ENCODE measurements around the gene TMEM26. TPM values are rescaled to one million over a fixed set of nuclear protein-coding genes. Genes with fewer than 3 reads are reported as not detected.

Gene TMEM26
- total RNA-seq, 1 experiment from 2014 or later = 14.3 TPM

GRCh38 chr10:61397175-61397986, 55.8 kb downstream of the TMEM26 start:
- DNase-seq (ENCODE audit: low read depth, low spot score) = no peak
- ChIA-PET CTCF (no interaction called here), POLR2A (no interaction called here)
- in situ Hi-C loops (cut with HindIII; ENCODE audit: low pct_unique_long_range_greater_than_20kb, low sequenced_read_pairs) = no loop called here
- no peaks in the 10 kb centered on the region for H3K36me3 ChIP-seq (ENCODE audit: control insufficient read depth, insufficient read depth, low read length)
- H3K27me3 ChIP-seq (ENCODE audit: control insufficient read depth, insufficient read depth, low read length) = no peaks in the 10 kb centered on the region
- ATAC-seq = peak; percentile 72
- H3K9me3 ChIP-seq (ENCODE audit: control insufficient read depth, insufficient read depth, low read depth, low read length) = no peaks in the 10 kb centered on the region
- H3K4me1 ChIP-seq (ENCODE audit: control insufficient read depth, insufficient read depth, low read length) = peaks cover 8% of the 10 kb centered on the region
- TF ChIP-seq SIN3A (IDR thresholded peaks at IDR 0.05; ENCODE audit: borderline replicate concordance, insufficient read depth, low read depth, low read length) (no peak), TCF7L2 (IDR thresholded peaks at IDR 0.05; ENCODE audit: low read depth, low read length) (no peak), CTCF (IDR thresholded peaks at IDR 0.05) (no peak), REST (IDR thresholded peaks at IDR 0.05; ENCODE audit: insufficient read depth in 1 of 2, low read depth in 2 of 2, low read length in 1 of 2) (no peak), POLR2AphosphoS5 (IDR thresholded peaks at IDR 0.05; ENCODE audit: low read depth, low read length) (no peak)
- H3K4me3 ChIP-seq (ENCODE audit: low read depth in 2 of 2, low read length in 2 of 2) = peak overlapping the region; percentile 10 to 44
- no TSS peak for BruUV-seq (replicated peaks)
- peak overlapping the region; percentile 79 for H3K27ac ChIP-seq (ENCODE audit: low read length)
- intact Hi-C loops (cut with micrococcal nuclease; ENCODE audit: unreplicated experiment) = no loop called here

DNA sequence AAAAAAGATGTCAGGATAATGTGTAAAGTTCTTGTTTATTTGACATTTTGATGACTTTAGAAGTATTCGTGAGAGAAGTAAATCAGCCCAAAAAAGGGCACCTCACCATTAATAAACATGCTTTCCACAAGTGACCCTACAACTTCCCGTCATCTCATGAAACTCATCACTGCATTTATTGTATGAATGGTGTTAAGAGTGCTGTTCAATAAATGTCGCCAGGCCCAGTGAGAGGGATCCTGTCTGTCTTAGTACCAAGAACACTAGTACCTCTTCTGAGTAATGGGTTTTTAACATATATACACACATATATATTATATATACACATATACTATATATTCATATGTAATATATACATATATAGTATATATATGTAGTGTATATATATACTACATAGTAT, 61.9 kb downstream of the TMEM26 start:
- Histone ChIP-seq H3K9me3 (ENCODE audit: control insufficient read depth, insufficient read depth, low read depth, low read length) (no peaks in the 10 kb centered on the region), H3K4me3 (ENCODE audit: low read depth in 2 of 2, low read length in 2 of 2) (no peak overlapping the region), H3K27ac (ENCODE audit: low read length) (no peak overlapping the region), H3K36me3 (ENCODE audit: control insufficient read depth, insufficient read depth, low read length) (no peaks in the 10 kb centered on the region), H3K4me1 (ENCODE audit: control insufficient read depth, insufficient read depth, low read length) (no peaks in the 10 kb centered on the region), H3K27me3 (ENCODE audit: control insufficient read depth, insufficient read depth, low read length) (no peaks in the 10 kb centered on the region)
- BruUV-seq (replicated peaks) = no TSS peak
- POLR2A ChIA-PET = no interaction called here
- ATAC-seq = no peak
- TF ChIP-seq POLR2AphosphoS5 (IDR thresholded peaks at IDR 0.05; ENCODE audit: low read depth, low read length) (no peak), TCF7L2 (IDR thresholded peaks at IDR 0.05; ENCODE audit: low read depth, low read length) (no peak), SIN3A (IDR thresholded peaks at IDR 0.05; ENCODE audit: borderline replicate concordance, insufficient read depth, low read depth, low read length) (no peak), CTCF (IDR thresholded peaks at IDR 0.05) (no peak), REST (IDR thresholded peaks at IDR 0.05; ENCODE audit: insufficient read depth in 1 of 2, low read depth in 2 of 2, low read length in 1 of 2) (no peak)
- CTCF ChIA-PET = no interaction called here
- in situ Hi-C loops (cut with HindIII; ENCODE audit: low pct_unique_long_range_greater_than_20kb, low sequenced_read_pairs) (no loop called here), intact Hi-C loops (cut with micrococcal nuclease; ENCODE audit: unreplicated experiment) (no loop called here)
- DNase-seq (ENCODE audit: low read depth, low spot score) = no peak

Measured in Panc1 (cell line).